GM12875 (cell line): ENCODE data around the gene WBP4.

Experiments used
- H3K4me3 ChIP-seq: one replicate; pipeline ENCODE4 v1.5.1; 2011; ENCODE audit warnings: low read depth, low read length, control low read depth
- TF ChIP-seq, protein P1 (sequence below): IDR thresholded peaks from 2 replicates; pipeline ENCODE4 v1.5.1; 2011; ENCODE audit warnings: low read depth, mild to moderate bottlenecking, control low read depth, inconsistent platforms, low read length, moderate library complexity, borderline replicate concordance; ENCODE audit not compliant: insufficient read depth

The WBP4 gene

GRCh38 chr13:41018602-41018948 is 42.7 kb upstream of the WBP4 start:
- H3K4me3 ChIP-seq, result peak overlapping the region; percentile 51

GRCh38 chr13:41019011-41019487 is 42.3 kb upstream of the WBP4 start, which contains the start of gene ELF1:
ELF1 (minus strand) TSS chr13:41019316; CDS start chr13:40982054, 37,262 bp downstream.
- TF ChIP-seq, protein P1, sequence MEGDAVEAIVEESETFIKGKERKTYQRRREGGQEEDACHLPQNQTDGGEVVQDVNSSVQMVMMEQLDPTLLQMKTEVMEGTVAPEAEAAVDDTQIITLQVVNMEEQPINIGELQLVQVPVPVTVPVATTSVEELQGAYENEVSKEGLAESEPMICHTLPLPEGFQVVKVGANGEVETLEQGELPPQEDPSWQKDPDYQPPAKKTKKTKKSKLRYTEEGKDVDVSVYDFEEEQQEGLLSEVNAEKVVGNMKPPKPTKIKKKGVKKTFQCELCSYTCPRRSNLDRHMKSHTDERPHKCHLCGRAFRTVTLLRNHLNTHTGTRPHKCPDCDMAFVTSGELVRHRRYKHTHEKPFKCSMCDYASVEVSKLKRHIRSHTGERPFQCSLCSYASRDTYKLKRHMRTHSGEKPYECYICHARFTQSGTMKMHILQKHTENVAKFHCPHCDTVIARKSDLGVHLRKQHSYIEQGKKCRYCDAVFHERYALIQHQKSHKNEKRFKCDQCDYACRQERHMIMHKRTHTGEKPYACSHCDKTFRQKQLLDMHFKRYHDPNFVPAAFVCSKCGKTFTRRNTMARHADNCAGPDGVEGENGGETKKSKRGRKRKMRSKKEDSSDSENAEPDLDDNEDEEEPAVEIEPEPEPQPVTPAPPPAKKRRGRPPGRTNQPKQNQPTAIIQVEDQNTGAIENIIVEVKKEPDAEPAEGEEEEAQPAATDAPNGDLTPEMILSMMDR, result no peak
- peak within 1 kb of the TSS; percentile 51 for H3K4me3 ChIP-seq

More at GRCh38 chr13:41018602-41018948, 42.7 kb upstream of the WBP4 start:
- TF ChIP-seq, protein P1, result no peak

DNA sequence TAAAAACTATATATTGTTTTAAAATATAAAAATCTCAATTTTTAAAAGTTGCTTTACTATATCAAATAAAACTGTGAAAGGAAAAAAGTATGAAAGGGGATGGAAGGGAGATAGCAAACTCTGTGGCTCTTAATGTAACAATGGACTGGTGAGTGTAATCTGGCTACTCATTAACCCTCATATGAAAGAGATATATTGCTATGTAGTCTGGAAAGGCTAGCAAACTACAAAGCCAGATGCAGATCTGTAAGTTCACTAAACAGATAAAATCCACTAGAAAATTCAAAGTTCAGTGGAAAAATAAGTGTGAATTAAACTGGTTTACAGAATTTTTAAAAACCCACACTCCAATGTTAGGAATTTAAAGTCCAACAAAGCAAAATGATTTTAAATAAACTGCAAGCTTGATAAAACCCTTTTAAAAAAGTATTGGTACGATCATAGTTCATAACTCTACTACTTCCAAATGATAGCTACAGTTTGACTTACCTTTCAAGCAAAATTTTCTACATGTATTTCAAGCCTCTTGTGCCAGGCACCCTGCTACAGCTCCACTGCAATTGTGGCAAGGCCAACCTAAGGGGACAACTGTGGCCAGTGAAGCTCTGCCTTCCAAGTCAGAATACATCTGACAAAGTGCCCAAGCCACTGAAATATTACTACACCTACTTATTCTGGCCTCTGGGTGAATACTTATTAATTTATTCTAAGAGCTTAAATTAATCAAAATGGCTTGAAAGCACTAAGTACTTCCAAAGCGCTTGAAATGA is 41.5 kb upstream of the WBP4 start:
- no peak overlapping the region for H3K4me3 ChIP-seq
- TF ChIP-seq, protein P1, result no peak

DNA sequence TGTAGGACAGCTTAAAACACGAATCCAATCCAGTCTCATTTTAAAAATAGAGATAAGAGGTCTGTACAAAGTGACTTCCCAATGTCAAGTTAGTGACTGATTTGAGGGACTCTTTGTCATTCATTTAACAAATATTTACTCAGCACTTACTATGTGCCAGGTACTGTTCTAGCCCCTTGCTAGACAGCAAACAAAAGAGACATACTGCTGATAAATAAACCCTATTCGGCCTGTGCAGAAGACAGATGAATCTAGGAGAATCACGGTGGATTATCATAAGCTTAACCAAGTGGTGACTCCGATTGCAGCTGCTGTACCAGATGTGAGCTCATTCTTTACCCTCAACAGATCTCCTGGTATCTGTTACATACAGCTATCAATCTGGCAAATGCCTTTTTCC is 35.8 kb upstream of the WBP4 start:
- no peak overlapping the region for H3K4me3 ChIP-seq
- TF ChIP-seq, protein P1, result no peak

DNA sequence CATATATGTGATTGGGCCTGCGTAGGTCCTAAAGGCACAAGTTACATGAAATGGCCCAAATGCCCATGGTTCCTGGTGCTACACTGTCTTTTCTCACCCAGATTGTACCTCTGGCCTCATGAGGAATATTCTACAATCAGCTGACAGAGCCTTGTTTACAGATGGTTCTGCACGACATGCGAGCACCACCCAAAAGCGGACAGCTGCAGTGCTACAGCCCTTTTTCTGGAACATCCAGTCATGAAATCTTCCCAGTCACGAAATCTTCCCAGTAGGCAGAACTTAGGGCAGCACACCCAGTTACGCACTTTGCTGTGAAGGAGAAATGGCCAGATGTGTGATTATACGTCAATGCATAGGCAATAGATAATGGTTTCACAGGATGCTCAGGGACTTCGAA is 34.5 kb upstream of the WBP4 start:
- TF ChIP-seq, protein P1, result no peak
- no peak overlapping the region for H3K4me3 ChIP-seq

DNA sequence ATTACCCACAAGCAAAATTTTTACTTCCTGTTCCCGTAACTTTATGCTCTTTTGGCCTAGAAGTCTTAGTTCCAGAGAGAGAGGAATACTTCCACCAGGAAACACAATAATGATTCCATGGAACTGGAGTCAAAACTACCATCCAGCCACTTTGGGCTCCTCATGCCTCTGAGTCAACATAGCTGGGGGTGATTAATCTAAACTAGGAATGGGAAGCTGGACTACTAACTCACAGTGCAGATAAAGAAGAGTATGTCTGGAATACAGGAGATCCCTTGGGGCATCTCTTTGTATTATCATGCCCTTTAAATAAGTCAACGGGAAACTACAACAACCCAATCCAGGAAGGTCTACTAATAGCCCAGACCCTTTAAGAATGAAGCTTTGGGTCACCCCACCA is 33.3 kb upstream of the WBP4 start:
- no peak overlapping the region for H3K4me3 ChIP-seq

More for the DNA sequence above, 33.3 kb upstream of the WBP4 start:
- TF ChIP-seq, protein P1, result no peak
